Motor neuron (in vitro differentiated cells): ENCODE measurements around the gene LCE1F. TPM values are rescaled to one million over a fixed set of nuclear protein-coding genes. Genes with fewer than 3 reads are reported as not detected.
A peak's percentile ranks its signal among the peaks of the same experiment; 100 is the strongest.

ENCODE experiments used
- ATAC-seq, 8 experiments: fragments of 200-7000 bp; cut with Tn5 transposase; replicated peaks in 6 of 8; 2 replicates each; pipeline ENCODE4 v1.8.0; 2021; ENCODE audit warnings: mild to moderate bottlenecking in 8 of 8, moderate library complexity in 8 of 8
- H3K27ac ChIP-seq, 2 donors: fragments of 250-450 bp; sonication (Bioruptor Pico); 2 replicates each; pipeline ENCODE4 v1.9.0; 2021; ENCODE audit warnings: antibody characterized with exemption in 2 of 2, mild to moderate bottlenecking in 2 of 2, moderate library complexity in 1 of 2
- H3K4me1 ChIP-seq, 2 donors: fragments of 250-450 bp; sonication (Bioruptor Pico); replicated peaks in 1 of 2; 2 replicates each; pipeline ENCODE4 v1.6.1; 2021; ENCODE audit warnings: antibody characterized with exemption in 2 of 2, mild to moderate bottlenecking in 2 of 2, moderate library complexity in 1 of 2
- H3K4me3 ChIP-seq, 5 donors: fragments of 250-450 bp; sonication (Bioruptor Pico); 2 replicates each; pipeline ENCODE4 v1.9.0; 2021; ENCODE audit warnings: antibody characterized with exemption in 5 of 5, mild to moderate bottlenecking in 5 of 5, moderate library complexity in 4 of 5
- WGBS, 10 experiments: fragments of 450-650 bp; shearing (Covaris generic); methylation state at CpG; one replicate each; pipeline ENCODE4 v1.0.0; 2022; 5-methylcytosine and 5-hydroxymethylcytosine counted together
- in situ Hi-C, 9 experiments: fragments of 400-800 bp; cut with MboI; loops; one replicate each; pipeline ENCODE4 v1.15.0; 2021; ENCODE audit warnings: low sequenced_read_pairs in 9 of 9, low pct_unique_long_range_greater_than_20kb in 2 of 9; ENCODE audit not compliant: unreplicated experiment in 9 of 9
- total RNA-seq, 8 experiments: library from RNA; unstranded; fragments of 300-600 nt; gene quantifications; 2 replicates each; pipeline versions ENCODE4 v1.2.3 to v1.2.4, GENCODE V29; 2022

Gene LCE1F
- total RNA-seq, 8 experiments from 2014 or later = not detected

DNA sequence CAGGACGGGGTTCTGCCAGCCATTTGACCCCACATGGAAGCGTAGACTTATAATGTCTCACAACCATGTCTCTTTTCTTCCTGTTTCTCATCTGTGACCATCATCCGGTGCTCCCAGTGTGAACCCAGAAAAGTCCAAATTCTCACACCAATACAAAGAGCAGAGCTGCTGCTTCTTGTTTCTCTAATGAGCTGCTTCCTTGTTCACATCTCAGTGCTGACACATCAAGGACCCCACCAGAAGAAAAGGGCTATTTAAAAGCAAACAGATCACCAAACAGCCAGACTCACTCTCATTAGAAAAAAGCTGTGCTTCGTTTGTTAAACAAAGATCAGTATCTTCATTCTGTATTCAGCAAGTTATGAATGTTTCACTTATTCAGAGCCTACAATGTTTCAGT, 20.7 kb downstream of the LCE1F start:
- in situ Hi-C loops = no loop called here
- WGBS, 10 experiments = 17 to 70% (median 20%) methylated on average over 1 to 2 of the region's 4 CpGs; no CpG with 5 or more reads in 6 of the 10 experiments
- no peak overlapping the region for H3K27ac ChIP-seq
- H3K4me1 ChIP-seq = no peaks in the 10 kb centered on the region
- no peak overlapping the region for H3K4me3 ChIP-seq
- no peak for ATAC-seq

GRCh38 chr1:152796421-152796820, 21.5 kb downstream of the LCE1F start, which contains the start of gene LCE1D:
LCE1D (plus strand) TSS chr1:152796721; CDS start chr1:152797795, 1,074 bp downstream.
- Histone ChIP-seq H3K4me3 (no peak within 1 kb of the TSS), H3K4me1 (no peaks in the 10 kb centered on the region), H3K27ac (no peak within 1 kb of the TSS)
- ATAC-seq = no peak
- in situ Hi-C loops = no loop called here
- WGBS, 10 experiments = no CpG with 5 or more reads among the region's 3 CpGs

DNA sequence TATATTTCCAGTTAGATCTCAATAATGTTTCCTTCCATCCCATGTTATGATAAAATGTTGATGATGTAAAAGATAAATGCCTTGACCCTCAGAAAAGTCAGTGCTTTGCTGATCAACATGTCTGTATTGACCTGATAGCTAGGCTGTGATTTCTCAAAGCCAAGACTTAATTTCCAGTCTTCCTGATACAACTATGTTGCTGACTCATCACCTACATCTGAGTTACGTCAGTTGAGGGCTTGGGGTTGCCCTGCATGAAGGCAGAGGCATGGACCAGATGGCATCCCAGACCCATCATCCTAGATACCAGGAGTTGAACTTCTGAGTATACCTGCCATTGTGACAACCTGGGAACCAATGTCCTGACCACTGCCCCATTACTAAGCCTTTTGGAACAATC, 26.4 kb downstream of the LCE1F start:
- Histone ChIP-seq H3K4me3 (no peak overlapping the region), H3K27ac (no peak overlapping the region), H3K4me1 (no peaks in the 10 kb centered on the region)
- 0 to 83% (median 33%) methylated on average over 1 of the region's 1 CpG; no CpG with 5 or more reads in 7 of the 10 experiments for WGBS, 10 experiments
- in situ Hi-C loops = no loop called here
- no peak for ATAC-seq

- Histone ChIP-seq H3K4me1 (no peaks in the 10 kb centered on the region), H3K27ac (no peak within 1 kb of the TSS), H3K4me3 (no peak within 1 kb of the TSS)
- no peak for ATAC-seq
- WGBS, 10 experiments = 0 to 57% (median 17%) methylated on average over 1 to 3 of the region's 3 CpGs; no CpG with 5 or more reads in 4 of the 10 experiments
- in situ Hi-C loops = no loop called here
These were observed 31.6 kb downstream of the LCE1F start, which contains the start of gene LCE1C for GRCh38 chr1:152806576-152806975. LCE1C (minus strand) TSS chr1:152806651; CDS start chr1:152805478, 1,173 bp downstream.

DNA sequence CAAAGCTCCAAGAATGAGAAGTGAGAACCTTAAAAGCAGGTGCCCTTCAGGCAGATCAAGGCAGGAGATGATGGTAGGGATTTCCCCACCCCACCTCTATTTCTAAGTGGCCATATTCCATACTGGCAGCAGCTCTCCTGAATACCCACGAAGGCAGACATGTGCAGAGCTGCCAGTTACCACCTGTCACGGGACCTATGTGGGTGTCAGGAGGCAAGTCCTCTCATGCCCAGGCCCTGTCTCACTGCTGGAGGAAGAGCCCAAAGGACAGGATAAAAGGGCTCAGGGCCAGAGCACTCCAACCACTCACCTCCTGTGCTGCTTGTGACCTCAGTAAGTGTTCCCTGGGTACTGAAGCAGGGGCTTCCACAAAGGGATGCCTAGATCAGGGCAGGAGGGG, 36.1 kb downstream of the LCE1F start:
- no peak for ATAC-seq
- WGBS, 10 experiments = 0 to 60% (median 50%) methylated on average over 1 to 2 of the region's 2 CpGs; no CpG with 5 or more reads in 3 of the 10 experiments
- H3K27ac ChIP-seq = no peak overlapping the region
- no peaks in the 10 kb centered on the region for H3K4me1 ChIP-seq
- H3K4me3 ChIP-seq = no peak overlapping the region
- in situ Hi-C loops = no loop called here

DNA sequence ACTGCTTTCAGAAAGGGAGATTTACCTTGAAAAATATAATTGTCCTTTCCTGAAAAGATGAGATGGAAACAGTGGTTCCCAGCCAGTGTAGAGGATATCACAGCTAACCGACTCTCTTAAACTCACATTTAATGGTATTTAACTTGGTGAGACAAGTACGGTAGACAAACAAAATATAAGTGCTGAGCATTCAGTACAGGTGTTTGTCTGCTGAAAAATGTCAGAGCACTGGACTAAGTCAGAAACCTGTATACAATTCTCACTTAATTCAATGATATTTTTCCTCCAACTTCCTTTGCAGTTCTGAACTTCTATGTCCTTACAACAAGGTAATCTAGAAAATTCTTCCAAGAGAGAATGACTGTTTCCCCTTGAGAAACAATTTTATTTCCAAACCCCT, 36.7 kb downstream of the LCE1F start, which contains the start of gene LCE1B:
Gene LCE1B, plus strand, starts transcription at position 301 of the 400 bp plus-strand sequence. CDS start 476 bp downstream, outside the sequence.
- H3K27ac ChIP-seq = no peak within 1 kb of the TSS
- H3K4me1 ChIP-seq = no peaks in the 10 kb centered on the region
- ATAC-seq = no peak
- in situ Hi-C loops = no loop called here
- H3K4me3 ChIP-seq = no peak within 1 kb of the TSS
- WGBS, 10 experiments = 36 to 83% (median 65%) methylated on average over 1 to 2 of the region's 2 CpGs; no CpG with 5 or more reads in 2 of the 10 experiments

- 0 to 86% (median 44%) methylated on average over 1 to 6 of the region's 6 CpGs; no CpG with 5 or more reads in 1 of the 10 experiments for WGBS, 10 experiments
- no peak overlapping the region for H3K4me3 ChIP-seq
- in situ Hi-C loops = no loop called here
- no peaks in the 10 kb centered on the region for H3K4me1 ChIP-seq
- H3K27ac ChIP-seq = no peak overlapping the region
- no peak for ATAC-seq
These were observed 42.4 kb downstream of the LCE1F start for GRCh38 chr1:152817309-152817708.

DNA sequence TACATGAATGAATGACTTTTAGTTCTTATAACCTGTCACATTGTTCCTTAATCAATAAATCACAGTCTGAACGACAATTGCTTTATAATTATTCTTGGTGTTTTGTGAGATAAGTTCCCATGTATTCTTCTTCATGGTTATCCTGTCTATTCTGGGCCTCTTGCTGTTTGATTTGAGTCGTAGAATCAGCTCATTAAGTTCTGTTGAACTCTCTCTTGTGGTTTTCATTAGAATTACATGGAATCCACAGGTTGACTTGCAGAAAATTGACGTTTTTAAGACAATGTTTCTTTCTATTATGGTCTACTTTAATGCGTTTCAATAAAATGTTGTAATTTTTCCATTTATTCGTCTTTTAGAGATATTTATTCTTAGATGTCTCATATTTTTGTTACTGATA, 48.4 kb downstream of the LCE1F start:
- no peak for ATAC-seq
- in situ Hi-C loops = no loop called here
- WGBS, 10 experiments = 0 to 56% (median 17%) methylated on average over 3 to 5 of the region's 5 CpGs
- Histone ChIP-seq H3K4me1 (no peaks in the 10 kb centered on the region), H3K27ac (no peak overlapping the region), H3K4me3 (no peak overlapping the region)

- in situ Hi-C loops = no loop called here
- ATAC-seq = peak in 1 of 8 experiments; percentile 29
- Histone ChIP-seq H3K27ac (no peak overlapping the region), H3K4me1 (no peaks in the 10 kb centered on the region), H3K4me3 (no peak overlapping the region)
These were observed 50.0 kb downstream of the LCE1F start for GRCh38 chr1:152824964-152825363.

Other genes with a start within 250 kb of the LCE1F start
- gene LCE3E, start 208.4 kb upstream of the LCE1F start, total RNA-seq = under 1 TPM in 1 of 8 experiments, not detected in 7; 0.81 TPM
- gene LCE3D, start 194.6 kb upstream of the LCE1F start, total RNA-seq = not detected
- 1 to 10 TPM in 1 of 8 experiments, not detected in 7; 1.3 TPM for gene LCE3C, start 174.9 kb upstream of the LCE1F start, total RNA-seq
- not detected for gene LCE3B, start 161.3 kb upstream of the LCE1F start, total RNA-seq
- not detected for gene LCE3A, start 152.0 kb upstream of the LCE1F start, total RNA-seq
- gene LCE2D, start 111.8 kb upstream of the LCE1F start, total RNA-seq = not detected
- gene LCE2C, start 99.9 kb upstream of the LCE1F start, total RNA-seq = 1 to 10 TPM in 1 of 8 experiments, not detected in 7; 1.4 TPM
- gene LCE2B, start 89.0 kb upstream of the LCE1F start, total RNA-seq = not detected
- gene LCE2A, start 76.8 kb upstream of the LCE1F start, total RNA-seq = under 1 TPM in 1 of 8 experiments, not detected in 7; 0.62 TPM
- not detected for gene LCE4A, start 67.0 kb upstream of the LCE1F start, total RNA-seq
- 1 to 10 TPM in 1 of 8 experiments, under 1 TPM in 5, not detected in 2; 0.20 to 1.8 (median 0.37) TPM for gene KPRP, start 17.1 kb upstream of the LCE1F start, total RNA-seq
- gene LCE1E, start 11.1 kb downstream of the LCE1F start, total RNA-seq = under 1 TPM in 3 of 8 experiments, not detected in 5; 0.23 to 0.95 (median 0.51) TPM
- gene LCE1D, start 21.6 kb downstream of the LCE1F start, total RNA-seq = not detected
- gene LCE1C, start 31.5 kb downstream of the LCE1F start, total RNA-seq = 1 to 10 TPM in 1 of 8 experiments, under 1 TPM in 1, not detected in 6; 0.76 to 1.0 TPM
- under 1 TPM in 3 of 8 experiments, not detected in 5; 0.24 to 0.66 (median 0.25) TPM for gene LCE1B, start 36.8 kb downstream of the LCE1F start, total RNA-seq
- gene LCE1A, start 52.3 kb downstream of the LCE1F start, total RNA-seq = not detected
- gene LCE6A, start 67.7 kb downstream of the LCE1F start, total RNA-seq = 1 to 10 TPM in 1 of 8 experiments, under 1 TPM in 1, not detected in 6; 0.87 to 1.7 TPM
- 1 to 10 TPM in 1 of 8 experiments, not detected in 7; 2.4 TPM for gene LCE7A, start 84.9 kb downstream of the LCE1F start, total RNA-seq
- gene SMCP, start 103.2 kb downstream of the LCE1F start, total RNA-seq = not detected
- gene IVL, start 133.4 kb downstream of the LCE1F start, total RNA-seq = under 1 TPM in 5 of 8 experiments, not detected in 3; 0.13 to 0.90 (median 0.17) TPM
- gene SPRR5, start 172.1 kb downstream of the LCE1F start, total RNA-seq = not detected
- 1 to 10 TPM in 1 of 8 experiments, under 1 TPM in 1, not detected in 6; 0.29 to 1.7 TPM for gene SPRR4, start 195.5 kb downstream of the LCE1F start, total RNA-seq
- gene SPRR1A, start 208.9 kb downstream of the LCE1F start, total RNA-seq = not detected
- under 1 TPM in 2 of 8 experiments, not detected in 6; 0.50 to 0.85 TPM for gene SPRR3, start 226.6 kb downstream of the LCE1F start, total RNA-seq